DOHH2 (cell line): Measurements from ENCODE around the gene QKI.

Source experiments
- EZH2phosphoT487 ChIP-seq: fragments of 200-600 bp; sonication (generic); IDR thresholded peaks from 2 replicates; pipeline ENCODE4 v1.6.1; 2017; ENCODE audit warnings: borderline replicate concordance, mild to moderate bottlenecking, antibody characterized with exemption, low read length, moderate library complexity, mixed read lengths
- TF ChIP-seq, protein P1 (sequence below): fragments of 200-600 bp; sonication (generic); IDR thresholded peaks from one replicate; pipeline ENCODE4 v1.5.1; 2014; ENCODE audit warnings: antibody characterized with exemption, mild to moderate bottlenecking, low read depth, low read length; ENCODE audit not compliant: poor library complexity, severe bottlenecking

DNA sequence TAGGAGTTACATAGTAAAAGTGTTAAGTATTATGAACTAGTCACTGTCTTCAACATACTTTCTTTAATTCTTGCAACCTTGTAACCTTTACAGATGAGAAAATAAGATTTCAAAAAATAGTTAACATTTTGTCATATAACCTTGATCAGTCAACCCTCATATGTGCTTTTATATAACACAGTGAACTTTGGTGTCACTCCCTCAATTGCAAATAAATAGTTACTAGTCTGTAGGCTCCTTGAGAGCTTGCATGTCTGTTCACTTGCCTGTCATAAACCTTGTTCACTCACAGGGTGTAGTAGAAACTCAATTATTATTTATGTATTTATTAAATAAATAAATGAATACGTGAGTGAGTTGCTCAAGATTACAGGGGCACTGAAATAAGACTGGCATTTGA, 107.5 kb downstream of the QKI start:
- TF ChIP-seq, protein P1, sequence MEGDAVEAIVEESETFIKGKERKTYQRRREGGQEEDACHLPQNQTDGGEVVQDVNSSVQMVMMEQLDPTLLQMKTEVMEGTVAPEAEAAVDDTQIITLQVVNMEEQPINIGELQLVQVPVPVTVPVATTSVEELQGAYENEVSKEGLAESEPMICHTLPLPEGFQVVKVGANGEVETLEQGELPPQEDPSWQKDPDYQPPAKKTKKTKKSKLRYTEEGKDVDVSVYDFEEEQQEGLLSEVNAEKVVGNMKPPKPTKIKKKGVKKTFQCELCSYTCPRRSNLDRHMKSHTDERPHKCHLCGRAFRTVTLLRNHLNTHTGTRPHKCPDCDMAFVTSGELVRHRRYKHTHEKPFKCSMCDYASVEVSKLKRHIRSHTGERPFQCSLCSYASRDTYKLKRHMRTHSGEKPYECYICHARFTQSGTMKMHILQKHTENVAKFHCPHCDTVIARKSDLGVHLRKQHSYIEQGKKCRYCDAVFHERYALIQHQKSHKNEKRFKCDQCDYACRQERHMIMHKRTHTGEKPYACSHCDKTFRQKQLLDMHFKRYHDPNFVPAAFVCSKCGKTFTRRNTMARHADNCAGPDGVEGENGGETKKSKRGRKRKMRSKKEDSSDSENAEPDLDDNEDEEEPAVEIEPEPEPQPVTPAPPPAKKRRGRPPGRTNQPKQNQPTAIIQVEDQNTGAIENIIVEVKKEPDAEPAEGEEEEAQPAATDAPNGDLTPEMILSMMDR: no peak
- no peak for TF ChIP-seq EZH2phosphoT487
